Embryonic facial prominence (tissue), 1 donor: Measurements from ENCODE around the gene APOF.
"Not testable (repeated sequence)": the region's sequence is repeated elsewhere in the genome, so short reads cannot be mapped to it uniquely, and the experiment has no call there.

Experiments used
- DNase-seq: peaks from one replicate; pipeline ENCODE4 v3.0.0-alpha.2; 2016; ENCODE audit errors: extremely low spot score

APOF gene

DNA sequence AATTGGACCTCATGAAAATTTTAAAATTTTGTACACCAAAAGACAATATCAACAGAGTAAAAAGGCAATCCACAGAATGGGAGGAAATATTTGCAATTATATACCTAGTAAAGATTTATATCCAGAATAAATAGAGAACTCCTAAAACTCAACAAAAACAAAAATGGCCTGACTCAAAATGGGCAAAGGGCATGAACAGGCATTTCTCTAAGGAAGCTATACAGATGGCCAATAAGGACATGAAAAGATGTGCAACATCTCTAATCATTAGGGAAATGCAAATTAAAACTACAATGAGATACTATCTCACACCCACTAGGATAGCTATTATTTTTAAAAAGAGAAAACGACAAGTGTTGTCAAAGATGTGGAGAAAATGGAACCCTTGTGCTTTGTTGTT, 10.9 kb upstream of the APOF start:
- no peak for DNase-seq

DNA sequence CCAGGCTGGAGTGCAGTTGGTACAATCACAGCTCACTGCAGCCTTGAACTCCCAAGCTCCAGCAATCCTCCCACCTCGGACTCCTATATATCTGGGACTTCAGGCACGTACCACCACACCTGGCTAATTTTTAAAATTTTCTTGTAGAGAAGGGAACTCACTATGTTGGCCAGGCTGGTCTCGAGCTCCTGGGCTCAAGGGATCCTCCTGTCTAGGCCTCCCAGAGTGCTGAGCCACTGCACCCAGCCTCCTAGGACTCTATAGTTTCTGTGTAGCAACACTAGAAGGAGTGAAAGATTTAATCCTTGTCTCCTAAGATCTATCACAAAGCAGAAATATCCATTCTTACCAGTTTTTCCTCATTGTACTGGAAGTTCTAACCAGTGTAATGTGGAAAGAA, 4.3 kb upstream of the APOF start:
- no peak for DNase-seq

DNA sequence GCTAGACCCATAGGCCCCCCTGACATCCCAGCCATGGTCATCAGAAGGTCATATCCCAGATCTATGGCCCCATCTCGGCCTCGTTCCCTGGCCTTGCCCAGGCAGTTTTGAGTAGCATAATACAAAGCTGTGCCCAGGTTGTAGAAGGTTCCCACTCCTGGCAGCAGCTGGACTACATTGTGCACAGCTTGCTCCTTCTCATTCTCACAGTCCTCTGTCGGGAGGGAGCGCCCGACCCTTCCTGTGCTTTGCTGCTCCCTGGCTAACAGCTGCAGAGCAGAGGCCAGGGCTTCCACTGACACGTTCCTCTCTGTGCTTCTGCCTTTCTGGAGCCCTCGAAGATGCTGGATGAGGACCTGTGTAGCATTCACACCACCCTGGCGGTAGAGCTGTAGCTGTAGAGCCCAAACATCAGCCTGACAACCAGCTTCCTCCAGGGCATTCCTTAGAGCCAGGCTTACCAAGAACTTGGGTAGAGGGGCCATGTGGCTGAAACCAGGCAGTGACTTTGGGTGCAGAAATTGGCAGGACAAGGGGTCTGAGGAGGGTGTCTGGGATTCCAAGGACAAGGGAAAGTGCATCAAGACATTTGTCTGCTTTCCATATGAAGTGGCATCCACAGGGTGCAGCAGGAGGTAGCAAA, 1.0 kb downstream of the APOF start:
- no peak for DNase-seq

DNA sequence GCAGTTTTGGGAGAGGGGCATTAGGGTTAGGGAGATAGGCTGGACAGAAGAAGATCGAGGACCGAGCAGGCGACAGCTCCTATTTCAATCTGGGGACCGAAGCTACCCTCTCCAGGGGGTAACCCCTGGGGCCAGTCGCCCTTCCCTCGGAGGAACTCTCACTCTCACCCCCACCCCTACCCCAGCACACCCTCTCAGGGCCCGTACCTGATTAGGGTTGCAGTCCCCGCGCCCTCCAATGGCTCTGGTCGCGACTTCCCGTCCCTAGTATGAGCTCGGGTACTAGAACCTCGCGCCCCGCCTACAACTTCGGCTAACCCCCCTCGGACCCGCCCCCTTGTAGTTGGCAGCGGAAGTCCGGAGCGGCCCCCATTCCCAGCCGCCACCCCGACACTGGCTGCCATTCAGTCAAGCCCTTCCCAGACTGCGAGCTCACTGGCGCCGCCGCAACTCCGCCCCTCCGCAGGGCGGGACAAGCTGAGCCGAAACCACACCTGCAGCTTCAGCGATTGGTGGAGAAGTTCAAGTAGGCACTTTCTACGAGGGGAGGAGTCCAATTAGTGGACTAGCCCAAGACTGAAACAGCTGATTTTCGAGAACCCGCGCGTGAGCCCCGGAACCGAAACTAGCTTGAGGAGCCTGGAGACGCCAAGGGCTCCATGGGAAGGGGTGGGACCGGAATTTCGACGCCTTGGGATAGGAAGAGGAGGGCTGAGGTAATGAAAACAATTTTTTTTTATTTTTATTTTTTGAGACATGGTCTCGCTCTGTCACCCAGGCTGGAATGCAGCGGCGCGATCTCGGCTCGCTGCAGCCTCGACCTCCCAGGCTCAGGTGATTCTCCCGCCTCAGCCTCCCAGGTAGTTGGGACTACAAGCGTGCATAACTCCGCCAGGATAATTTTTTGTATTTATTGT, 2.5 kb downstream of the APOF start, which contains the start of gene STAT2:
Gene STAT2 (minus strand): TSS at position 257 of the 917 bp plus-strand sequence. CDS start 3,536 bp downstream, outside the sequence.
- peak; percentile 99 for DNase-seq

DNA sequence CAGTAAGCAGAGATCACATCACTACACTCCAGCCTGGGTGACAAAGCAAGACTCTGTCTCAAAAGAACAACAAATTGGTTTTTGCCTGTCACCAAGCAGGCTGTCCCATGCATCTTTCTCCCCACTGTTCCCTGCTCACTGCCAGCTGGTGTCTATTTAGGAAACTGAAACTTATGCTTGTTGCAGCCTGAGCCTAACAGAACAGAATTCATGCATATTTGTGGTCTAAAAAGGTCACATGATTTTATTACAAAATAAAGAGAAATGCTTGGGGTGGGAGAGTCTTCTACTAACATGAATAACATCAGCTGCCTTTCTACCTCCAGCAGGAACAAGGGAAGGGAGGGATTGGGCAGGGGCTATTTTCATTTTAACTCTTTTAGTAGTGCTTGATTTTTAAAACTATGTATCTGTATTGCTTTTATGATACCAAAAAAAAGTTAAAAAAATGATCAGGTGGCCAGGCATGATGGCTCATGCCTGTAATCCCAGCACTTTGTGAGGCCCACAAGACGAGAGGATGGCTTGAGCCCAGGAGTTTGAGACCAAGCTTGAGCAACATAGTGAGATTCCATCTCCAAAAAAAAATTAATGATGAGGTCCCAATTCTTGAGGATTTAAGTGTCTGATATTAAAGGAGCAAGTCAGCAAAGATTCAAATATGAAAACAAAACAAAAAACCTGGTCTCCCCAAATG, 3.7 kb downstream of the APOF start:
- DNase-seq, result peak; percentile 46

DNA sequence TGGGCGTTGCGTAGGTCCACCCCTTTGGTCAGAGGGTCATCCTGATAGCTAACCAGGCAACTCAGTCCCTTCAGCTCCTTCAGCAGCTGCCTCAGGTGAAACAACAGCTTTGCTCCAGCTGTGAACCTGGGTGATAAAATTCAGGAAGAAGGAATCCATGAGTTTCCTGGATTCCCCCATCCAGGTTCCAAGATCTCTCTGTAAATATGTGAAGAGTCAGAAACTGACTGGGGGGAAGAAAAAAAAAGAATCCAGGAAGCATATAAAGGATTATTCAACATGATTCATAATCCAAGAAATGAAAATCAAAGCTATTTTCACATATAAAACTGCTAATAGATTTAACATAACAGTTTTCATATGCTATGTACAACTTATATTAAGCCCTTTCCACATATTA, 11.3 kb downstream of the APOF start:
- DNase-seq, result no peak

DNA sequence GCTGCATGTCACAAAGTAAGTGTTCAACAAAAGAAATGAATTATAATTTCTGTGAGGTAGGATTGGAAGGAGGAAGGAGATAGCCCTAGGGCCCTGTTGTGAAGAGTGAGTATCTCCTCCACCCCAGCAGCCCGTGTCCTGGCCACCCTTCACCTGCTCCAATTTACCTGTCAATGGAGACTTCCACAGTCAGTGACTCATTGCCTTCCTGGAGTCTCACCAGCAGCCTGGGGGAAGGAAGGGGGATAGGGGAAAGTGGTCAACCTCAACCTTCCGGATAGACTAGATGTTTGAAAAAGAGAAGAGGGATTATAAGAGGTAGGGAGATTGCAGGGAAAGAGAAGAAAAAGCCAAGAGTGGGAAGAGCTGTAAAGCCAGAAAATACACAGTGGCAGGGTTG, 12.0 kb downstream of the APOF start:
- DNase-seq, result no peak

DNA sequence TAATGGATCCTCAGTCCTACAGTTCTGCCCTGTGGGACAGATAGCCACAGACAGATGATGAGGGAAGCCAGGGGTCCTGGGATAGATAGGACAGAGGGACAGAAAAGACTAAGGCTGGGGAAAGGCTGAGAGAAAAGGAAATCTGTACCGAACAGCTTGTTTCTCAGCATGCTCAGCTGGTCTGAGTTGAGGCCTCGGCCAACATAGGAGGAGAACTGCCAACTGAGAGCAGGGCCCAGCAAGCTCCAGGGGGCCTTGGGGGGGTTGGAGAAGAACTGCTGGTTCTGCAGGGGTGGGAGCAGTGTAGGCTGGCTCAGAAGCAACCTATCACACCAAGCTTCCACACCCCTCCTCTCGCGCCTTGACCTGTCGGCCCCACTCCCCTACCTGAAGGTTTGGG, 13.9 kb downstream of the APOF start:
- DNase-seq, result no peak

DNA sequence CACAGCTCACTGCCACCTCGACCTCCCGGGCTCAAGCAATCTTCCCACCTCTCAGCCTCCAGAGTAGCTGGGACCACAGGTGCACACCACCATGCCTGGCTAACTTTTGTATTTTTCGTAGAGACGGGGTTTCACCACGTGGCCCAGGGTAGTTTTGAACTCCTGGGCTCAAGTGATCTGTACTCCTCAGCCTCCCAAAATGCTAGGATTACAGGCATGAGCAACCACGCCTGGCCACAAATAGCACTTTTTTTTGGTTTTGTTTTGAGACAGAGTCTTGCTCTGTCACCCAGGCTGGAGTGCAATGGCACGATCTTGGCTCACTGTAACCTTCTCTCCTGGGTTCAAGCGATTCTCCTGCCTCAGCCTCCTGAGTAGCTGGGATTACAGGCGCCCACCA, 15.4 kb downstream of the APOF start:
- DNase-seq, result not testable (repeated sequence)

DNA sequence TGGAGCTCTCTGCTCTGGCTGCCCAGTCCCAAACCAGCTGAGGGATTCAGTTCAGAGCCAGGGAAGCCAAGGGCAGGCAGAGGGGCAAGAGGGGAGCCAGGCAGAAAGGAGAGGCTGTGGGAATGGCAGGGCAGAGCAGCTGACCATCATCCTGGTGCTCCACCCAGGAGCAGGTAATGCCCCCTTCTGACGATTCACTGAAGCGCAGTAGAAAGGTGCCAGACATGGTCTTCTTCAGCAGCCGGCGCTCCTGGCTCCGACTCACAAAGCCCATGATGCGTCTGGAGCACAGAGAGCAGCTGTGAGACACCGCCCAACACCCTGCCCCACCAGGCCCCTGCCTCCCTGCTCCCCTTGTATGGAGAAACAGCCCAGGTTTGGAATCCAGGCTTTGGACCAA, 16.0 kb downstream of the APOF start:
- DNase-seq, result no peak

DNA sequence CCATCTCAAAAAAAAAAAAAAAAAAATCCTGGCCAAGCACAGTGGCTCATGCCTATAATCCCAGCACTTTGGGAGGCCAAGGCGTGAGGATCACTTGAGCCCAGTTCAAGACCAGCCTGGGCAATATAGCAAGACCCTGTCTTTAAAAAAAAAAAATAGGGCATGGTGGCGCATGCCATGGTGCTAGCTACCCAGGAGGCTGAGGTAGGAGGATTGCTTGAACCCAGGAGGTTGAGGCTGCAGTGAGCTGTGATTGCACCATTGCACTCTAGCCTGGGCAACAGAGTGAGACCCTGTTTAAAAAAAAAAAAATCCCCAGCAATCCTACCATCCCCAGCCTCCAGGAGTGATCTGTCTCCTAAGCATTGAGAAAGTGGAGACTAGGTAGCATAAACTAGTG, 20.4 kb downstream of the APOF start:
- DNase-seq, result not testable (repeated sequence)

DNA sequence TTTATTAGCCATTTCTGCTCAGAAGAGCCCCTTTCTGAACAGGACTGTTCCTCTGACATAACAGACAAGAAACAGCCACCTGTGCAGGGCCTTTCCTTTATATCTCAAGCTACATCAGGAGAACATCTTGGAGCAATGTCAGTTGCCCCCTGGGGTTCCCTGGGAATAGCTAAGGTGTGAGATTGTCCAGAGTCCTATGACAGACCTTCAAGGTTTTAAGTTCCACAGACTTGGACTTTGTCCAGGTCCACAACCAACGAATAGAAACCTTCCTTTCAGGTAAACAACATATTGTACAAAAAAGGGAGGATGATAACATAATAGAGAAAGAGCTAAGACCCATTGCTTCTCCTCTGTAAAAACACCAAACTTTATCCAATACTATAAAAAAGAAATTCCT, 21.0 kb downstream of the APOF start:
- DNase-seq, result no peak

DNA sequence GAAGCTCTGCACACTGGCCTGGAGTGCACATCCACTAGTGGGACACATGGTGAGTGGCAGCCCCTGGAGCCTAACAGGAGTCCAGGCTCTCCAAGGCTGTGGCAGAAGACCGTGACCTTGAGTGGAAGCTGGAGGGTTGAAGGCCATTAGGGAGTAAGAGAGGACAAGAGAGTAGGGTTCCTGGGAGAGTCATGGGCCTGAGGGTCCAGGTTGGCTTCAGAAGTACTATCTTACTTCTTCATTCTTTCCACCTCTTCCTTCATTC, 23.6 kb downstream of the APOF start:
- no peak for DNase-seq

DNA sequence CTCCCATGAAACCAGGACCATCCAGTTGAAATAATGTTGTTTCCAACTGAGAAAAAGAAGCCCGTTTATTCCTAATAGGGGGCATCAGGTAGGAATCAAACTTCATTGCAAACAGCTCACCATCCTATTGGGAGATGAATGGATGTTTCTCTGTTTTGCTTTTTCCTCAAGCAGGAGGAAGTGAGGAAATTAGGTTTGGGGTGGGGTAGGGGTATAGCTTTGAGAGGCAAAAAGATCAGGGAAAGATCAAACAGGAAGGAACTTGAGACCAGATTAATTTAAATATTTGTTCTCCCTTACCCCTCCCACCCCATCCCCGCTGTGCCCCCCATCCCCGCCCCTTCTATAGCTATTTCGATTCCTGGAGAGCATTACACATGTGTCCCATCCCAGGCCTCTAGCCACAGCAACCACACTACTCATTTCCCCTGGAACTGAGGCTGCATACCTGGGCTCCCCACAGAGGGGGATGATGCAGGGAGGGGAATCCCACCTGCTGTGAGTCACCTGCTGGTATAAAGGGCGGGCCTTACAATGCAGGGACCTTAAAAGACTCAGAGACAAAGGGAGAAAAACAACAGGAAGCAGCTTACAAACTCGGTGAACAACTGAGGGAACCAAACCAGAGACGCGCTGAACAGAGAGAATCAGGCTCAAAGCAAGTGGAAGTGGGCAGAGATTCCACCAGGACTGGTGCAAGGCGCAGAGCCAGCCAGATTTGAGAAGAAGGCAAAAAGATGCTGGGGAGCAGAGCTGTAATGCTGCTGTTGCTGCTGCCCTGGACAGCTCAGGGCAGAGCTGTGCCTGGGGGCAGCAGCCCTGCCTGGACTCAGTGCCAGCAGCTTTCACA, 24.1 kb downstream of the APOF start, which contains the start of gene IL23A:
Gene IL23A (plus strand): TSS at position 577 of the 850 bp plus-strand sequence. CDS start 161 bp downstream, at position 738.
- no peak for DNase-seq

DNA sequence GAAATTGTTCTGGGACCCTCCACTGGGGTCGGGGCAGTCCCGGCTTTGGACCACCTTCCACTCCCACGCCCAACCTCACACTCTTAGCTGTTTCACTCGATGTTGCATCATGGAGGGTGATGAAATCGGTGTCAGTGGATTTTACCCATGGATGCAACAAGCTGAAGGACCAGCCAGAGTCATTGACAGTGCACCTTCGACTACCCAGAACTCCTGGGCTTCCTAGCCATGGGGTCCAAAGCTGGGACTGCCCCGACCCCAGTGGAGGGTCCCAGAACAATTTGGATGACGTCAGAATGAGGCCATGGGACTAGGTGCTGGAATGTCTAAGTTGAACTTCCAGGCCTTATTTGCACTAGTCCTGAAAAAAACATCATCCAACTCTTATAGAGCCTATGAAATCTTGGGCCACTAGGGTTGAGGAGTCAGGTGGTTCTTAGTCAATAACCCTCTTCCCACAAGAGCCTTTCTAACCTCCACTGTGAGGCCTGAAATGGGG, 24.9 kb downstream of the APOF start:
- no peak for DNase-seq

DNA sequence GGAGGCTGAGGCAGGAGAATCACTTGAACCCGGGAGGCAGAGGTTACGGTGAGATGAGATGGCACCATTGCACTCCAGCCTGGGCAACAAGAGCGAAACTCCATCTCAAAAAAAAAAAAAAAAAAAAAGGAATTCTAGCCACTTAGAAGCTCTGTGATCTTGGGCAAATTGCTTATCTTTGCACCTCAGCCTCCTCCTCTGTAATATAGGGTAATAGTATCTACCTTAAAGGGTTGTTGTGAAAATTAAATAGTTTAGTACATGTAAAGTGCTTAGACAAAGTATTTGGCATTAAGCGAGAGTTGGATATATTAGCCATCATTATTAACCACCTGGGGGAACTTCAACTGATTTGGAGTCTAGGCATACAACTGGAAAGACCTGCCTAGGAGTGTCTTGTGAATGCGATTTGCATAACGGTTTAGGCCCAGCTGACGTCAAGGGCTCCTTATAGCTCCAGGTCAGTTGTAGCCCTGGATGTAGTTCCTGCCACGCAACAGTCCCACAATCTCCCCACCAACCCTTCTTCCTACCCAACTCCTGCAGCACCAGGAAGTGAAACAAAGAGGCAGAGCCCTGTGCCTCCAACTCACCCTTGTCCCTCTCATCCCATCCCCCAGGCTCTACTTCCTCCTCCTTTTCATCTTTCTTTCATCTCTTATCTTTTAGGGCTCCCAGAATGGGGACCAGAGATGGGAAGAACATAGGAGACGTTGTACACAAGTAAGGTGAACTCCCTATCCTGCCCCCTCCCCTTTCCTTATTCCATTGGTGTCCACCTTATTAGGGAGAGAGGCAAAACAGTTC, 26.1 kb downstream of the APOF start:
- no peak for DNase-seq

DNA sequence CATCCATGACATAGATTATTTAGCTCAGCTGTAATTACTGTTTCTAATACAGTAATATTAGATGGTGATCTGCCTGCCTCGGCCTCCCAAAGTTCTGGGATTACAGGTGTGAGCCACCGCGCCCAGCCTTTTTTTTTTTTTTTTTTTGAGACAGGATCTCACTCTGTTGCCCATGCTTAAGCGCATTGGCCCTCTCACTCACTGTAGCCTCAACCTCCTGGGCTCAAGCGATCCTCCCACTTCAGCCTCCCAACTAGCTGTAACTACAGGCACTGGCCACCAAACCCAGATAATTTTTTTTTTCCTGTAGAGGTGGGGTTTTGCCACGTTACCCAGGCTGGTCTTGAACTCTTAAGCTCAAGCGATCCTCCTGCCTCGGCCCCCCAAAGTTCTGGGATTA, 27.1 kb downstream of the APOF start:
- not testable (repeated sequence) for DNase-seq

DNA sequence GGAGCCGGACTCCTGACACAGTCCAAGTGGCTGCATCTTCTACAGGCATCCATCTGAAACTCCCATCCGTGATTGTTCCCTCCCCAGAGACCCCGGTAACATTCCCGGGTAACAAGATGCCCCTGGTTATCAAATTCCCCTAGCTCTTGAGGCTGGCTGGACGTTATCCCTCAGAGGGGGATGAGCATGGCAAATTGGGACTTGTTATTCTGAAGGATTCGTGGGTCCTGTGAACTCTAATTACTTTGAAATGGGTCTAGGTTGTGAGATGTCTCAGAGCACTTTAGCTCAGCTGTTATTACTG, 28.2 kb downstream of the APOF start:
- DNase-seq, result no peak

DNA sequence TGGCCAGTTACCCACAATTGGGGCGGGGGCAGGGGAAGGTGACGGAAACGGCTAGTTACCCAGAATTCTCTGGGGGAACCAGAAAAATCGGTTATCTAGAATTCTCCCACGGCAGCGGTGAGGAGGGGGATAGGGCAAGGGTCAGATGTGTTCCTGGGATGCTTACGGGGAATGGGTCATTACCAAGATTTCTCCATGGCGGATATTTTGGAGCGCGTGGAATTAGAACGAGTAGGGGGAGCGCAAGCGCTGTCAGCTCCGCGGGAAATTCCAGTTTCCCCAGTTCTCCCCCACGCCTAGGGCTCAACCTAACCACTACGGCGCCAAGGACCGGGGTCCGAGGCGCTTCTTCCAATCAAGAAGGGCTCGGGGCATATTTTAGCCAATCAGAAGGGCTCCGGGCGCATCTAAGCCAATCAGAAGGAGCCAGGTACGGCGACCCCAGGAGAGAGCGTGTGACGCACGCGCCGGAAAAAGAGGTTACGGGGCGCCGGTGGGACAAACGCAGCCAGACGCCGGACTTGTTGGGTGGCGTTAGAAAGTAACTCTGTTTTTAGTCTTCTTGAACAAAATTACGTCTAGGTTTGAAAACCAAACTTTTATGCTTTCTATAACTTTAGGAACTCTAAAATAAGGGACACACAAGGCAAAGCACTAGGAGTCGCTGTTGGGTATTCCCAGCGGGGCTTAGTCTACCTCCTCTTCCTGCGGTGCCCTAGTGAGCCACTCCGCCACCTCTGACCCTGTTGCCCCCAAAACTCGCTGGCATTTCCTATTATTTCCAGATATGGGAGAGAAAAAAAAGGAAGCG, 28.8 kb downstream of the APOF start, which contains the start of gene PAN2:
Gene PAN2 (minus strand): TSS at position 322 of the 811 bp plus-strand sequence. CDS start 906 bp downstream, outside the sequence.
- peak; percentile 92 for DNase-seq

DNA sequence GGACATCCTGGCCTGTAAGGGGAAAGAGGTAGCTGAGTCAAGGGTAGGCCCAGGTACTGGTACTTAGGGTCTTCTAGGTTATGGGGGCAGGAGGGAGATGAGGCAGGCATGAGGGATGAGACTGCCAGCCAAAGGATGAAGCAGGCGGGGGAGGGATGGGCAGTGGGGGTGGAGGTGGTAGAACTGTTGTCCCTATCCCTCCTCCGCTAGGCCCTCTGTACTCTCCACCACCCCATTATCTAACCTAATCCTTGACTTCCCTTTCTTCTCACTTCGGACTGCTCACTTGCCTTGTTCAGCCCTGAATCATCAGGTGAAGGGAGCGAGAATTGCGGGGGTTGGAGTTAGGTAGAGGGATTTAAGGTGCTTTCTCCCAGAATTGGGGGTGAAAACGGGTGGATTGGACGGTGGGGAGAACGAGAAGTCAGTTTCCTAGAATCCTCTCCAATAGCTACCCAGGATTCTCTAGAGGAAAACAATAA, 29.4 kb downstream of the APOF start:
- DNase-seq, result no peak
